Adrenal gland (tissue), 5 donors: ENCODE data around the gene UROS.

ENCODE experiments used
- POLR2A ChIP-seq, 2 donors: fragments of 450-650 bp; IDR thresholded peaks; one replicate each; pipeline ENCODE4 v1.6.1; 2017; ENCODE audit warnings: antibody characterized with exemption in 2 of 2, mild to moderate bottlenecking in 2 of 2, moderate library complexity in 1 of 2
- TF ChIP-seq, protein P1 (sequence below), 6 experiments: fragments of 450-650 bp in 4 of 6; fragments of 200-600 bp in 2 of 6; sonication (generic) in 1 of 6; IDR thresholded peaks; 1 replicate in 5 of 6; 2 replicates in 1 of 6; pipeline versions ENCODE4 v1.5.1 to v1.8.0; 2016 to 2021; ENCODE audit warnings: antibody characterized with exemption in 6 of 6, mild to moderate bottlenecking in 2 of 6, moderate library complexity in 1 of 6
- donor health status: DM: no; HTN: no; CAD: no.

DNA sequence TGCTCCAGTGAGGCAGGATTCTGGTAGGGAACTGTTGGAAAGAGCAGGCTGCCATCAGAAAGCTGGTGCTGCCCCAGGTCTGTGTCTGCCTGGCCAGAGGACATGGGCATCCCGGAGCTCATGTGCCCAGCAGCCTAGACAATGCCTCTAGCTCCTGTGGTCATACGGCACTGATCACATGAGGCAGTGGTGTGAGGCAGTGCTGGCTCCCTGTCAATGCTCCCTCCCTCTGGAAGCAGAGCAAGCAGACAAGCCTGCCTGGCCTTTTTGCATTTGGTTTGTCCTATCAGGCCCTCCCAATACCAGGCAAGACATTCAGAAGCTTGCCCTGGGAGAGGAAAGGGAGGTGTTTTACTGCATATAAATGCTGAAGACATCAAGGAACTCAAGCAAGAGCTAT, 27.9 kb downstream of the UROS start:
- TF ChIP-seq, protein P1, sequence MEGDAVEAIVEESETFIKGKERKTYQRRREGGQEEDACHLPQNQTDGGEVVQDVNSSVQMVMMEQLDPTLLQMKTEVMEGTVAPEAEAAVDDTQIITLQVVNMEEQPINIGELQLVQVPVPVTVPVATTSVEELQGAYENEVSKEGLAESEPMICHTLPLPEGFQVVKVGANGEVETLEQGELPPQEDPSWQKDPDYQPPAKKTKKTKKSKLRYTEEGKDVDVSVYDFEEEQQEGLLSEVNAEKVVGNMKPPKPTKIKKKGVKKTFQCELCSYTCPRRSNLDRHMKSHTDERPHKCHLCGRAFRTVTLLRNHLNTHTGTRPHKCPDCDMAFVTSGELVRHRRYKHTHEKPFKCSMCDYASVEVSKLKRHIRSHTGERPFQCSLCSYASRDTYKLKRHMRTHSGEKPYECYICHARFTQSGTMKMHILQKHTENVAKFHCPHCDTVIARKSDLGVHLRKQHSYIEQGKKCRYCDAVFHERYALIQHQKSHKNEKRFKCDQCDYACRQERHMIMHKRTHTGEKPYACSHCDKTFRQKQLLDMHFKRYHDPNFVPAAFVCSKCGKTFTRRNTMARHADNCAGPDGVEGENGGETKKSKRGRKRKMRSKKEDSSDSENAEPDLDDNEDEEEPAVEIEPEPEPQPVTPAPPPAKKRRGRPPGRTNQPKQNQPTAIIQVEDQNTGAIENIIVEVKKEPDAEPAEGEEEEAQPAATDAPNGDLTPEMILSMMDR (IDR thresholded peaks at IDR 0.05) = no peak
- no peak for TF ChIP-seq POLR2A (IDR thresholded peaks at IDR 0.05)
